ENCODE measurements around the gene MAP3K14. TPM values are rescaled to one million over a fixed set of nuclear protein-coding genes. Genes with fewer than 3 reads are reported as not detected.
"Not testable (repeated sequence)": the region's sequence is repeated elsewhere in the genome, so short reads cannot be mapped to it uniquely, and the experiment has no call there.

Gene MAP3K14
- total RNA-seq, 1 donor from 2014 or later, result 14.6 TPM

GRCh38 chr17:45258981-45259380 is 57.8 kb downstream of the MAP3K14 start:
- no peak for DNase-seq

- DNase-seq, result no peak
Measured at GRCh38 chr17:45257115-45257514, 59.7 kb downstream of the MAP3K14 start.

GRCh38 chr17:45256114-45256966 is 60.5 kb downstream of the MAP3K14 start:
- DNase-seq, result no peak

- DNase-seq, result no peak
Measured at GRCh38 chr17:45255358-45255757, 61.5 kb downstream of the MAP3K14 start.

GRCh38 chr17:45253879-45254278 is 62.9 kb downstream of the MAP3K14 start:
- no peak for DNase-seq

GRCh38 chr17:45253237-45253636 is 63.6 kb downstream of the MAP3K14 start:
- DNase-seq, result not testable (repeated sequence)

GRCh38 chr17:45251931-45252330 is 64.9 kb downstream of the MAP3K14 start:
- no peak for DNase-seq

GRCh38 chr17:45248132-45248957 is 68.5 kb downstream of the MAP3K14 start:
- peak; percentile 46 for DNase-seq

GRCh38 chr17:45247429-45248131 is 69.2 kb downstream of the MAP3K14 start:
- DNase-seq, result peak; percentile 83

- DNase-seq, result peak; percentile 67
Measured at GRCh38 chr17:45246861-45247428, 69.9 kb downstream of the MAP3K14 start.

- DNase-seq, result no peak
Measured at GRCh38 chr17:45246338-45246737, 70.5 kb downstream of the MAP3K14 start.

GRCh38 chr17:45244725-45245656 is 71.8 kb downstream of the MAP3K14 start:
- DNase-seq, result no peak

- DNase-seq, result no peak
Measured at GRCh38 chr17:45243750-45244149, 73.1 kb downstream of the MAP3K14 start.

GRCh38 chr17:45242029-45242414 is 74.8 kb downstream of the MAP3K14 start:
- DNase-seq, result no peak

- peak; percentile 74 for DNase-seq
Measured at GRCh38 chr17:45241328-45242028, 75.3 kb downstream of the MAP3K14 start.

- DNase-seq, result no peak
Measured at GRCh38 chr17:45240905-45241327, 75.9 kb downstream of the MAP3K14 start.

- no peak for DNase-seq
Measured at GRCh38 chr17:45238155-45238774, 78.6 kb downstream of the MAP3K14 start.

GRCh38 chr17:45237686-45238085 is 79.1 kb downstream of the MAP3K14 start:
- no peak for DNase-seq

- no peak for DNase-seq
Measured at GRCh38 chr17:45236282-45236606, 80.6 kb downstream of the MAP3K14 start.

Data from tongue (tissue), 2 donors.